OCI-LY7 (cell line): ENCODE data around the gene POLDIP3.

Experiments
- EZH2phosphoT487 ChIP-seq: fragments of 200-600 bp; sonication (generic); IDR thresholded peaks from 2 replicates; pipeline ENCODE4 v1.6.1; 2018; ENCODE audit warnings: low read depth, borderline replicate concordance, mild to moderate bottlenecking, mixed run types, antibody characterized with exemption, low read length, moderate library complexity, mixed read lengths
- TF ChIP-seq, protein P1 (sequence below): fragments of 200-600 bp; sonication (generic); conservative IDR thresholded peaks from 2 replicates; pipeline ENCODE4 v1.5.1; 2014; ENCODE audit warnings: mild to moderate bottlenecking, antibody characterized with exemption, low read length, moderate library complexity, mixed read lengths

DNA sequence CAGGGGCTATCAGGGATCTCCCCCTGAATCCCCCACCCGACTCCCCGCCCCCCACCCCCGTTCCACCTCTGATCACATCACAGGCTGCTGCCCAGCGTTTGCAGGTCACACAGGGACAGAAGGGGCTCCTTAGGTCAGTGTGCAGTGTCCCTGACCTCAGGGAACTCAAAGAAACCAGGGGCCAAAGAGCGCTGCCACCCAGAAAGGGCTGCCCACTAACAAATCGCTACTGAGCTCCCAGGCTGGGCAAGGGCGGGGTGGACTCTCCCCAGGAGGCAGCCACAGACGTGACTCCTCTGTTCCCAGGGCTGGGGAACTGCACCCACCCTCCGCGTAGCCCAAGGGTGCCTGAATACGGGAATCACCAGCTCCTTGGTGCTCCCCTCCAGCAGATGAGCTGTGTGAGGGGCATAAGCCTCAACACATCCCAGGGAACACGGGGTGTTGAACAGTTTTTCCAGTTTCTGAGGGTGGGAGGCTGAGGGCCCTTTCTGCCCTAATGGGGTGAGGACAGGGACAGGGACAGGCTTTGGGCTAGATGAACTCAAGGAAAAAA, 9.9 kb upstream of the POLDIP3 start:
- TF ChIP-seq, protein P1, sequence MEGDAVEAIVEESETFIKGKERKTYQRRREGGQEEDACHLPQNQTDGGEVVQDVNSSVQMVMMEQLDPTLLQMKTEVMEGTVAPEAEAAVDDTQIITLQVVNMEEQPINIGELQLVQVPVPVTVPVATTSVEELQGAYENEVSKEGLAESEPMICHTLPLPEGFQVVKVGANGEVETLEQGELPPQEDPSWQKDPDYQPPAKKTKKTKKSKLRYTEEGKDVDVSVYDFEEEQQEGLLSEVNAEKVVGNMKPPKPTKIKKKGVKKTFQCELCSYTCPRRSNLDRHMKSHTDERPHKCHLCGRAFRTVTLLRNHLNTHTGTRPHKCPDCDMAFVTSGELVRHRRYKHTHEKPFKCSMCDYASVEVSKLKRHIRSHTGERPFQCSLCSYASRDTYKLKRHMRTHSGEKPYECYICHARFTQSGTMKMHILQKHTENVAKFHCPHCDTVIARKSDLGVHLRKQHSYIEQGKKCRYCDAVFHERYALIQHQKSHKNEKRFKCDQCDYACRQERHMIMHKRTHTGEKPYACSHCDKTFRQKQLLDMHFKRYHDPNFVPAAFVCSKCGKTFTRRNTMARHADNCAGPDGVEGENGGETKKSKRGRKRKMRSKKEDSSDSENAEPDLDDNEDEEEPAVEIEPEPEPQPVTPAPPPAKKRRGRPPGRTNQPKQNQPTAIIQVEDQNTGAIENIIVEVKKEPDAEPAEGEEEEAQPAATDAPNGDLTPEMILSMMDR = no peak
- no peak for TF ChIP-seq EZH2phosphoT487
